GM21390 (cell line): Measurements from ENCODE around the gene PCDH15.

Experiments used
- ATAC-seq: cut with Tn5 transposase; IDR thresholded peaks from one replicate; pipeline ENCODE4 v1.9.1; 2021; ENCODE audit not compliant: unreplicated experiment

Gene PCDH15

GRCh38 chr10:54708591-54708990 lies 92.4 kb downstream of the PCDH15 start:
- no peak for ATAC-seq

- ATAC-seq: no peak
Measured at GRCh38 chr10:54708021-54708420, 93.0 kb downstream of the PCDH15 start.

- ATAC-seq: no peak
Measured at GRCh38 chr10:54702583-54703485, 98.2 kb downstream of the PCDH15 start.

GRCh38 chr10:54691331-54691730 lies 109.7 kb downstream of the PCDH15 start:
- ATAC-seq: no peak

GRCh38 chr10:54682554-54682953 lies 118.5 kb downstream of the PCDH15 start:
- no peak for ATAC-seq

- no peak for ATAC-seq
Measured at GRCh38 chr10:54681136-54681535, 119.9 kb downstream of the PCDH15 start.

GRCh38 chr10:54667136-54667535 lies 133.9 kb downstream of the PCDH15 start:
- no peak for ATAC-seq

GRCh38 chr10:54666192-54666591 lies 134.8 kb downstream of the PCDH15 start:
- ATAC-seq: no peak

GRCh38 chr10:54665095-54665494 lies 135.9 kb downstream of the PCDH15 start:
- no peak for ATAC-seq

- ATAC-seq: no peak
Measured at GRCh38 chr10:54660397-54660796, 140.6 kb downstream of the PCDH15 start.

- ATAC-seq: no peak
Measured at GRCh38 chr10:54656643-54657042, 144.4 kb downstream of the PCDH15 start.

GRCh38 chr10:54653518-54653917 lies 147.5 kb downstream of the PCDH15 start:
- ATAC-seq: no peak

- no peak for ATAC-seq
Measured at GRCh38 chr10:54650547-54650946, 150.5 kb downstream of the PCDH15 start.

GRCh38 chr10:54622017-54622416 lies 179.0 kb downstream of the PCDH15 start:
- ATAC-seq: no peak

GRCh38 chr10:54620352-54620751 lies 180.7 kb downstream of the PCDH15 start:
- ATAC-seq: no peak

- no peak for ATAC-seq
Measured at GRCh38 chr10:54614072-54614471, 187.0 kb downstream of the PCDH15 start.

- no peak for ATAC-seq
Measured at GRCh38 chr10:54613162-54613561, 187.9 kb downstream of the PCDH15 start.

- ATAC-seq: no peak
Measured at GRCh38 chr10:54609423-54609822, 191.6 kb downstream of the PCDH15 start.

GRCh38 chr10:54607983-54608382 lies 193.0 kb downstream of the PCDH15 start:
- ATAC-seq: no peak

- no peak for ATAC-seq
Measured at GRCh38 chr10:54594289-54594688, 206.7 kb downstream of the PCDH15 start.

- ATAC-seq: no peak
Measured at GRCh38 chr10:54587971-54588370, 213.1 kb downstream of the PCDH15 start.

- no peak for ATAC-seq
Measured at GRCh38 chr10:54585572-54585971, 215.5 kb downstream of the PCDH15 start.

- no peak for ATAC-seq
Measured at GRCh38 chr10:54577682-54578081, 223.3 kb downstream of the PCDH15 start.
